Calu3 (cell line): ENCODE measurements around the gene TNRC6A. TPM values are rescaled to one million over a fixed set of nuclear protein-coding genes. Genes with fewer than 3 reads are reported as not detected.

Experiments used
- BruUV-seq: library from RNA; stranded (reverse); fragments of 400-500 nt; replicated peaks from 2 replicates; lab custom pipeline; 2021; lab: Mats Ljungman, UMichigan
- CTCF ChIA-PET: fragments of 300-600 bp; sonication (Branson Sonifier 250); formaldehyde crosslinking; loops from one replicate; lab custom pipeline; 2022; ENCODE audit warnings: antibody characterized with exemption; lab: Charles Lee
- DNase-seq: peaks from one replicate; pipeline ENCODE4 v3.0.0; 2022
- H3K27ac Mint-ChIP-seq: one replicate; pipeline ENCODE4 v1.8.0; 2022; ENCODE audit warnings: mixed read lengths; ENCODE audit not compliant: unreplicated experiment
- H3K27me3 Mint-ChIP-seq: one replicate; pipeline ENCODE4 v1.8.0; 2022; ENCODE audit warnings: mixed read lengths; ENCODE audit not compliant: unreplicated experiment
- H3K36me3 Mint-ChIP-seq: one replicate; pipeline ENCODE4 v1.8.0; 2022; ENCODE audit warnings: mild to moderate bottlenecking, moderate library complexity, mixed read lengths; ENCODE audit not compliant: insufficient read depth, unreplicated experiment
- H3K4me1 Mint-ChIP-seq: one replicate; pipeline ENCODE4 v1.8.0; 2022; ENCODE audit warnings: mild to moderate bottlenecking, low read depth, mixed read lengths; ENCODE audit not compliant: unreplicated experiment
- H3K4me3 Mint-ChIP-seq: one replicate; pipeline ENCODE4 v1.8.0; 2022; ENCODE audit warnings: mild to moderate bottlenecking, low read depth, moderate library complexity, mixed read lengths; ENCODE audit not compliant: unreplicated experiment
- H3K9me3 Mint-ChIP-seq: one replicate; pipeline ENCODE4 v1.8.0; 2022; ENCODE audit warnings: low read depth, mixed read lengths; ENCODE audit not compliant: unreplicated experiment
- CTCF ChIP-seq: fragments of 200-600 bp; IDR thresholded peaks from one replicate; pipeline ENCODE4 v1.8.0; 2022; ENCODE audit warnings: antibody characterized with exemption; ENCODE audit not compliant: unreplicated experiment
- intact Hi-C: fragments of 100-400 bp; cut with micrococcal nuclease; formaldehyde crosslinking; loops from one replicate; pipeline ENCODE4 v1.10.0; 2022; ENCODE audit not compliant: unreplicated experiment
- total RNA-seq: library from RNA; stranded (reverse); gene quantifications from 2 replicates; pipeline ENCODE4 v1.2.3, GENCODE V29; 2022

Gene TNRC6A
- total RNA-seq, 1 experiment from 2014 or later, result 60.1 TPM

- intact Hi-C loops, result no loop called here
- no peak for DNase-seq
These were observed 97.5 kb downstream of the TNRC6A start for GRCh38 chr16:24826817-24827566.

GRCh38 chr16:24829153-24829552 lies 99.7 kb downstream of the TNRC6A start:
- Mint-ChIP-seq H3K27me3 (no peaks in the 10 kb centered on the region), H3K4me3 (no peak overlapping the region), H3K36me3 (peaks cover 9% of the 10 kb centered on the region), H3K27ac (no peak overlapping the region), H3K4me1 (no peaks in the 10 kb centered on the region), H3K9me3 (no peaks in the 10 kb centered on the region)
- CTCF ChIA-PET, result no interaction called here
- intact Hi-C loops, result no loop called here
- TF ChIP-seq CTCF, result no peak
- DNase-seq, result no peak
- BruUV-seq, result no TSS peak

More at GRCh38 chr16:24826817-24827566, 97.5 kb downstream of the TNRC6A start:
- Mint-ChIP-seq H3K27me3 (no peaks in the 10 kb centered on the region), H3K4me3 (no peak overlapping the region), H3K9me3 (no peaks in the 10 kb centered on the region), H3K27ac (no peak overlapping the region), H3K4me1 (no peaks in the 10 kb centered on the region), H3K36me3 (peaks cover 22% of the 10 kb centered on the region)
- BruUV-seq, result no TSS peak
- CTCF ChIA-PET, result no interaction called here
- TF ChIP-seq CTCF, result no peak

GRCh38 chr16:24833352-24833751 lies 103.9 kb downstream of the TNRC6A start:
- no peak for TF ChIP-seq CTCF
- Mint-ChIP-seq H3K27me3 (no peaks in the 10 kb centered on the region), H3K9me3 (no peaks in the 10 kb centered on the region), H3K4me1 (no peaks in the 10 kb centered on the region), H3K4me3 (no peak overlapping the region), H3K27ac (no peak overlapping the region), H3K36me3 (no peaks in the 10 kb centered on the region)
- BruUV-seq, result no TSS peak
- DNase-seq, result no peak
- intact Hi-C loops, result no loop called here
- CTCF ChIA-PET, result interaction anchor here (0.7 kb wide), 3 partner anchors 261 to 1644 kb away, joined by 3 to 4 read pairs (median 4); no protein-coding TSS in a partner anchor

- TF ChIP-seq CTCF, result peak; percentile 70
- H3K36me3 Mint-ChIP-seq, result no peaks in the 10 kb centered on the region
- intact Hi-C loops, result loop anchor here (2.0 to 5.0 kb wide), 2 partner anchors 73 to 390 kb away; no protein-coding TSS in a partner anchor
- DNase-seq, result peak; percentile 67
- no peak overlapping the region for H3K27ac Mint-ChIP-seq
- CTCF ChIA-PET, result interaction anchor here (0.5 to 1.3 kb wide), 12 partner anchors 17 to 833 kb away, joined by 3 to 14 read pairs (median 3); no protein-coding TSS in a partner anchor
- no TSS peak for BruUV-seq
- H3K27me3 Mint-ChIP-seq, result no peaks in the 10 kb centered on the region
- H3K4me1 Mint-ChIP-seq, result peaks cover 13% of the 10 kb centered on the region
- H3K4me3 Mint-ChIP-seq, result no peak overlapping the region
- no peaks in the 10 kb centered on the region for H3K9me3 Mint-ChIP-seq
These were observed 105.2 kb downstream of the TNRC6A start for GRCh38 chr16:24834459-24835335.
